Measurements from ENCODE around the gene TANGO6.

DNA sequence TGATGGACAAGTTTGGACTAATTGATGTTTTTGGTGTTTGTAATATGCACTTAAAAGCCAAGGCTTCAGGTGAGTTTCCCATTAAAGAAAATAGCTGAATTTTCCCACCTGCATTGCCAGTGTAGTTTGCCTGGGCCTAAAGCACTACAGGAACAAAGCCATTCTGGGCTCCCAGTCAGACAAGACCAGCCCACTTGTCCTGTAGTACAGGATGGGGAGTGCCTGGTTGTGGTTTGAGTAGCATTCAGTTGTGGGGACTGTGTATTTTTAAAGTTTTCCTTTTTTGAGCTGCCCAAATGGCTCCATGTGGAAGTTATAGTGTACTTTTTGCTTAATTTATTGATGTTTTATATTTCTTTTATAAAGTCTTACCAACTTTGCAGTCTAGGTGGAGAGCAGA, 91.7 kb downstream of the TANGO6 start:
- TF ChIP-seq, protein P1, sequence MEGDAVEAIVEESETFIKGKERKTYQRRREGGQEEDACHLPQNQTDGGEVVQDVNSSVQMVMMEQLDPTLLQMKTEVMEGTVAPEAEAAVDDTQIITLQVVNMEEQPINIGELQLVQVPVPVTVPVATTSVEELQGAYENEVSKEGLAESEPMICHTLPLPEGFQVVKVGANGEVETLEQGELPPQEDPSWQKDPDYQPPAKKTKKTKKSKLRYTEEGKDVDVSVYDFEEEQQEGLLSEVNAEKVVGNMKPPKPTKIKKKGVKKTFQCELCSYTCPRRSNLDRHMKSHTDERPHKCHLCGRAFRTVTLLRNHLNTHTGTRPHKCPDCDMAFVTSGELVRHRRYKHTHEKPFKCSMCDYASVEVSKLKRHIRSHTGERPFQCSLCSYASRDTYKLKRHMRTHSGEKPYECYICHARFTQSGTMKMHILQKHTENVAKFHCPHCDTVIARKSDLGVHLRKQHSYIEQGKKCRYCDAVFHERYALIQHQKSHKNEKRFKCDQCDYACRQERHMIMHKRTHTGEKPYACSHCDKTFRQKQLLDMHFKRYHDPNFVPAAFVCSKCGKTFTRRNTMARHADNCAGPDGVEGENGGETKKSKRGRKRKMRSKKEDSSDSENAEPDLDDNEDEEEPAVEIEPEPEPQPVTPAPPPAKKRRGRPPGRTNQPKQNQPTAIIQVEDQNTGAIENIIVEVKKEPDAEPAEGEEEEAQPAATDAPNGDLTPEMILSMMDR (IDR thresholded peaks at IDR 0.05), result no peak
- no peak for TF ChIP-seq ZFX (IDR thresholded peaks at IDR 0.05; ENCODE audit: borderline replicate concordance)
